K562 (cell line): ENCODE data around the gene EPHA10. TPM values are rescaled to one million over a fixed set of nuclear protein-coding genes. Genes with fewer than 3 reads are reported as not detected.

Source experiments
- ATAC-seq: fragments of 200-7000 bp; cut with Tn5 transposase; 3 replicates; pipeline ENCODE4 v1.9.1; 2020; ENCODE audit warnings: moderate library complexity
- BruUV-seq: library from RNA; stranded (reverse); fragments of 400-500 nt; replicated peaks from 2 replicates; lab custom pipeline; 2021; lab: Mats Ljungman, UMichigan
- CTCF ChIA-PET: fragments of 300-600 bp; formaldehyde crosslinking; extraction: SDS; loops from one replicate; lab custom pipeline; 2021; ENCODE audit warnings: low intra/inter-chr PET ratio; lab: Yijun Ruan, JAX
- POLR2A ChIA-PET: fragments of 300-600, 350-650 bp; sonication (Branson Sonifier 250); formaldehyde crosslinking; extraction: SDS; loops from one replicate; lab custom pipeline; 2021; ENCODE audit warnings: antibody characterized with exemption, inconsistent platforms; lab: Yijun Ruan, JAX
- DNase-seq, 4 experiments: peaks; one replicate each; pipeline versions ENCODE4 v3.0.0 to v3.0.0-alpha.2; 2011 to 2018; ENCODE audit warnings: low spot score in 3 of 4, mixed read lengths in 3 of 4; ENCODE audit errors: extremely low read depth in 1 of 4
- FAIRE-seq: peaks from 2 replicates; lab custom pipeline; 2011; peaks lifted over from hg19 to GRCh38; lab: Jason Lieb, UNC
- H2AFZ ChIP-seq: 2 replicates; pipeline ENCODE4 v1.6.0; 2011; ENCODE audit warnings: low read depth, low read length, control low read depth, inconsistent platforms
- H3K27ac ChIP-seq: fragments of 200-600 bp; 3 replicates; pipeline ENCODE4 v1.8.0; 2011; ENCODE audit warnings: low read depth, mild to moderate bottlenecking, control low read depth, inconsistent platforms, low read length, moderate library complexity, mixed read lengths; ENCODE audit errors: extremely low read depth
- H3K27me3 ChIP-seq, 2 experiments: fragments of 300-600 bp in 1 of 2; 2 replicates in 1 of 2; 3 replicates in 1 of 2; pipeline versions ENCODE4 v1.6.0 to v1.8.0; 2011; ENCODE audit warnings: inconsistent platforms in 2 of 2, low read length in 2 of 2, mild to moderate bottlenecking in 1 of 2, mixed read lengths in 1 of 2, moderate library complexity in 1 of 2; ENCODE audit not compliant: control insufficient read depth in 2 of 2, insufficient read depth in 2 of 2
- H3K36me3 ChIP-seq: fragments of 300-600 bp; 3 replicates; pipeline ENCODE4 v1.8.0; 2011; ENCODE audit warnings: mild to moderate bottlenecking, low read length, inconsistent platforms; ENCODE audit not compliant: control insufficient read depth, insufficient read depth
- H3K4me1 ChIP-seq, 2 experiments: fragments of 200-600 bp in 1 of 2; replicated peaks in 1 of 2; 2 replicates in 1 of 2; 3 replicates in 1 of 2; pipeline versions ENCODE4 v1.5.1 to v1.8.0; 2011; ENCODE audit warnings: inconsistent platforms in 2 of 2, low read length in 2 of 2, mild to moderate bottlenecking in 1 of 2, mixed read lengths in 1 of 2, moderate library complexity in 1 of 2; ENCODE audit not compliant: control insufficient read depth in 2 of 2, insufficient read depth in 2 of 2
- H3K4me2 ChIP-seq: 2 replicates; pipeline ENCODE4 v1.6.1; 2011; ENCODE audit warnings: low read length, control low read depth, inconsistent platforms, mixed read lengths; ENCODE audit not compliant: insufficient read depth
- H3K4me3 ChIP-seq: fragments of 200-600 bp; sonication (generic), shearing (Covaris generic); 2 replicates; pipeline ENCODE4 v1.5.1; 2016; ENCODE audit warnings: control low read depth, inconsistent platforms
- H3K79me2 ChIP-seq: fragments of 200-600 bp; 3 replicates; pipeline ENCODE4 v1.8.0; 2011; ENCODE audit warnings: low read length, inconsistent platforms; ENCODE audit not compliant: control insufficient read depth, insufficient read depth
- H3K9ac ChIP-seq, 2 experiments: 2 replicates each; pipeline versions ENCODE4 v1.6.0 to v1.6.1; 2011; ENCODE audit warnings: low read depth in 2 of 2, low read length in 2 of 2, control low read depth in 1 of 2, inconsistent platforms in 1 of 2, mild to moderate bottlenecking in 1 of 2, mixed read lengths in 1 of 2; ENCODE audit not compliant: insufficient read depth in 1 of 2
- H3K9me1 ChIP-seq: one replicate; pipeline ENCODE4 v1.6.0; 2011; ENCODE audit warnings: inconsistent platforms, mild to moderate bottlenecking, low read length, moderate library complexity; ENCODE audit not compliant: control insufficient read depth, insufficient read depth
- H3K9me3 ChIP-seq: replicated peaks from 2 replicates; pipeline ENCODE4 v1.5.1; 2011; ENCODE audit warnings: low read depth, low read length, inconsistent platforms; ENCODE audit not compliant: control insufficient read depth, insufficient read depth
- H4K20me1 ChIP-seq: replicated peaks from 2 replicates; pipeline ENCODE4 v1.6.1; 2011; ENCODE audit warnings: low read length, inconsistent platforms, mixed read lengths; ENCODE audit not compliant: control insufficient read depth, insufficient read depth
- CBFA2T3 ChIP-seq: fragments of 450-650 bp; IDR thresholded peaks from 2 replicates; pipeline ENCODE4 v1.6.1; 2017
- CBX2 ChIP-seq: fragments of 200-600 bp; sonication (generic); IDR thresholded peaks from one replicate; pipeline ENCODE4 v1.6.1; 2012; ENCODE audit warnings: mild to moderate bottlenecking, low read length, inconsistent platforms; ENCODE audit not compliant: insufficient read depth, poor library complexity, severe bottlenecking
- EGR1 ChIP-seq: fragments of 450-650 bp; conservative IDR thresholded peaks from 2 replicates; pipeline ENCODE4 v1.6.1; 2017; ENCODE audit warnings: mild to moderate bottlenecking
- ESRRA ChIP-seq: fragments of 450-650 bp; IDR thresholded peaks from 2 replicates; pipeline ENCODE4 v1.6.1; 2014; ENCODE audit warnings: low read depth, mild to moderate bottlenecking, moderate library complexity, borderline replicate concordance
- FOXA3 ChIP-seq, 2 experiments: fragments of 450-650 bp in 1 of 2; sonication (generic) in 1 of 2; formaldehyde crosslinking; IDR thresholded peaks in 1 of 2; conservative IDR thresholded peaks in 1 of 2; 2 replicates each; pipeline versions ENCODE4 v1.4.0 to v1.8.0; 2020 to 2022; ENCODE audit warnings: mild to moderate bottlenecking in 2 of 2, missing genetic modification reagents in 1 of 2
- KDM1A ChIP-seq, 2 experiments: fragments of 450-650 bp; IDR thresholded peaks; 2 replicates each; pipeline ENCODE4 v1.6.1; 2016; ENCODE audit warnings: mild to moderate bottlenecking in 2 of 2
- MEF2A ChIP-seq: IDR thresholded peaks from 2 replicates; pipeline ENCODE4 v1.6.1; 2011; ENCODE audit warnings: low read depth, mild to moderate bottlenecking, low read length, moderate library complexity; ENCODE audit not compliant: control insufficient read depth
- NFATC3 ChIP-seq: fragments of 450-650 bp; IDR thresholded peaks from 2 replicates; pipeline ENCODE4 v1.6.1; 2017; ENCODE audit warnings: mild to moderate bottlenecking
- NFE2 ChIP-seq: IDR thresholded peaks from 2 replicates; pipeline ENCODE4 v1.6.1; 2014; ENCODE audit warnings: antibody characterized with exemption, low read depth
- RBM25 ChIP-seq: fragments of 200-400 bp; formaldehyde crosslinking; IDR thresholded peaks from 2 replicates; pipeline ENCODE4 v1.6.1; 2018; ENCODE audit warnings: low read length, low read depth, moderate library complexity; ENCODE audit not compliant: severe bottlenecking
- ZFP36 ChIP-seq: fragments of 150-350 bp; IDR thresholded peaks from 2 replicates; pipeline ENCODE4 v1.6.1; 2018; ENCODE audit warnings: low read length, low read depth; ENCODE audit not compliant: partially characterized antibody
- ZSCAN32 ChIP-seq: fragments of 450-650 bp; formaldehyde crosslinking; IDR thresholded peaks from 2 replicates; pipeline ENCODE4 v1.4.0; 2020; ENCODE audit warnings: mild to moderate bottlenecking, moderate library complexity
- WGBS: fragments of 100-300 bp; shearing (Covaris generic); methylation state at CpG from one replicate; pipeline ENCODE4 v1.1.6; 2016; ENCODE audit warnings: low coverage, mixed read lengths; ENCODE audit not compliant: insufficient coverage; ENCODE audit errors: missing lambda C conversion rate; 5-methylcytosine and 5-hydroxymethylcytosine counted together
- in situ Hi-C: fragments of 300-500 bp; cut with MboI; formaldehyde crosslinking; loops from 4 replicates; pipeline ENCODE4 v1.15.0; 2018; ENCODE audit warnings: inconsistent platforms, mixed read lengths
- intact Hi-C: fragments of 100-400 bp; cut with micrococcal nuclease; formaldehyde crosslinking; loops from 2 replicates; pipeline ENCODE4 v1.14.2; 2022
- polyA plus RNA-seq, 8 experiments: library from polyadenylated mRNA; depleted of rRNA in 4 of 8; stranded (reverse) in 5 of 8; unstranded in 3 of 8; fragments of >200 nt; fragmentation: Nextera tagmentation in 2 of 8; fragmentation: Illumina TruSeq in 1 of 8; extraction: Ambion mirVana in 2 of 8; extraction: Trizol in 1 of 8; gene quantifications; 2 replicates each; pipeline versions ENCODE4 v1.2.1 to v1.2.3, GENCODE V29; 2011 to 2014; ENCODE audit warnings: inconsistent platforms in 1 of 8, missing spikeins in 1 of 8
- total RNA-seq, 7 experiments: library from RNA; depleted of rRNA in 6 of 7; stranded (reverse); fragments of >200 nt in 6 of 7; fragmentation: Illumina TruSeq in 2 of 7; extraction: Trizol in 2 of 7; gene quantifications; 2 replicates each; pipeline versions ENCODE4 v1.2.1 to v1.2.3, GENCODE V29; 2011 to 2021; ENCODE audit warnings: low replicate concordance in 1 of 7
- TF ChIP-seq, protein P1 (sequence below), 3 experiments: fragments of 200-800 bp in 1 of 3; sonication (Bioruptor generic) in 1 of 3; sonication (generic) in 1 of 3; formaldehyde crosslinking in 1 of 3; IDR thresholded peaks; 2 replicates each; pipeline versions ENCODE4 v1.6.1 to v1.8.0; 2016 to 2022; ENCODE audit warnings: mild to moderate bottlenecking in 2 of 3, missing compliant biosample characterization in 2 of 3, missing genetic modification characterization in 2 of 3, missing genetic modification reagents in 1 of 3
- TF ChIP-seq, protein P2 (sequence below): IDR thresholded peaks from 3 replicates; pipeline ENCODE4 v1.6.1; 2011; ENCODE audit warnings: borderline replicate concordance, mild to moderate bottlenecking; ENCODE audit not compliant: insufficient read length, insufficient read depth
- TF ChIP-seq, protein P3 (sequence below): fragments of 250-450 bp; sonication (Bioruptor Pico); IDR thresholded peaks from 2 replicates; pipeline ENCODE4 v1.9.0; 2021; ENCODE audit warnings: mild to moderate bottlenecking, inconsistent platforms
- TF ChIP-seq, protein P4 (sequence below): fragments of 250-450 bp; sonication (Bioruptor Pico); IDR thresholded peaks from 2 replicates; pipeline ENCODE4 v1.4.0; 2020

EPHA10 gene
- total and polyA plus RNA-seq, 9 of the 15 experiments (the other 6 are each of a cell fraction or from before 2014, with no cell fraction given) = 0.03 TPM; not detected in 8

DNA sequence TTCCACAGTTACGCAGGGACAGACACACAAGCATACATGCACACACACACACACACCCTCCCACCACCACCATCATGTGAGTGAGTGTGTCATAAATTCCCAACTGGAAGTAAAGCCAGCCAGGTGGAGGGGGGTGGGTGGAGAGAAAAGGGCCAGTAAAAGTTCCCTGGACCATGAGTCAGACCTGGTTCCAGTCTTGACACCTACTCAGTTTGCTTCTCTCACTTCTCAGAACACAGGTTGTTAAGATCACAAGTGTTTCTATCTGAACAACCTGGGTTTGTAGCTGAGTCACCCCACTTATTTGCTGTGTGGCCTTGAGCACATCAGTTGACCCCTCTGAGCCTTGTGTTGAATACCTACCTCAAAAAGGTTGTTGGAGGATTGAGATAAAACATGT lies 9.6 kb downstream of the EPHA10 start:
- Histone ChIP-seq H3K27ac (no peak overlapping the region), H3K4me2 (no peak overlapping the region), H3K36me3 (no peaks in the 10 kb centered on the region), H3K79me2 (no peaks in the 10 kb centered on the region), H3K4me1 (peaks cover under 1 to 12% of the 10 kb centered on the region in 2 experiments; a peak in 3 of 5 replicates), H4K20me1 (peaks cover 5% of the 10 kb centered on the region; the same call in 1 of the 2 replicates), H3K27me3 (peaks cover 19 to 33% of the 10 kb centered on the region in 2 experiments), H3K9ac (no peak overlapping the region), H3K9me1 (no peaks in the 10 kb centered on the region), H3K4me3 (no peak overlapping the region), H3K9me3 (no peaks in the 10 kb centered on the region), H2AFZ (no peak overlapping the region)
- BruUV-seq = no TSS peak
- intact Hi-C loops = no loop called here
- WGBS = 0% methylated on average over 1 of the region's 1 CpG
- POLR2A ChIA-PET = interaction anchor here (0.6 to 0.9 kb wide), 3 partner anchors 11 to 65 kb away, joined by 3 to 4 read pairs (median 3); a partner anchor contains a TSS
- ATAC-seq (no peak), FAIRE-seq (peak; percentile 72), DNase-seq (no peak)
- CTCF ChIA-PET = no interaction called here
- in situ Hi-C loops = no loop called here
- TF ChIP-seq, protein P1, sequence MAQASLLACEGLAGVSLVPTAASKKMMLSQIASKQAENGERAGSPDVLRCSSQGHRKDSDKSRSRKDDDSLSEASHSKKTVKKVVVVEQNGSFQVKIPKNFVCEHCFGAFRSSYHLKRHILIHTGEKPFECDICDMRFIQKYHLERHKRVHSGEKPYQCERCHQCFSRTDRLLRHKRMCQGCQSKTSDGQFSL (CRISPR knock-in tag; IDR thresholded peaks at IDR 0.05) = no peak
- TF ChIP-seq, protein P1 (tag; IDR thresholded peaks at IDR 0.05) = no peak
- TF ChIP-seq, protein P2, sequence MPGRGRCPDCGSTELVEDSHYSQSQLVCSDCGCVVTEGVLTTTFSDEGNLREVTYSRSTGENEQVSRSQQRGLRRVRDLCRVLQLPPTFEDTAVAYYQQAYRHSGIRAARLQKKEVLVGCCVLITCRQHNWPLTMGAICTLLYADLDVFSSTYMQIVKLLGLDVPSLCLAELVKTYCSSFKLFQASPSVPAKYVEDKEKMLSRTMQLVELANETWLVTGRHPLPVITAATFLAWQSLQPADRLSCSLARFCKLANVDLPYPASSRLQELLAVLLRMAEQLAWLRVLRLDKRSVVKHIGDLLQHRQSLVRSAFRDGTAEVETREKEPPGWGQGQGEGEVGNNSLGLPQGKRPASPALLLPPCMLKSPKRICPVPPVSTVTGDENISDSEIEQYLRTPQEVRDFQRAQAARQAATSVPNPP = no peak
- TF ChIP-seq KDM1A (IDR thresholded peaks at IDR 0.05) = 0 out of 4 replicates have a peak, but pooled peaks of 1 of the 2 experiments have one; percentile 11
- TF ChIP-seq EGR1 = 0 out of 2 replicates have a peak, but pooled peaks have one; percentile 14
- peak; percentile 75 for TF ChIP-seq ZFP36
- TF ChIP-seq, protein P3, sequence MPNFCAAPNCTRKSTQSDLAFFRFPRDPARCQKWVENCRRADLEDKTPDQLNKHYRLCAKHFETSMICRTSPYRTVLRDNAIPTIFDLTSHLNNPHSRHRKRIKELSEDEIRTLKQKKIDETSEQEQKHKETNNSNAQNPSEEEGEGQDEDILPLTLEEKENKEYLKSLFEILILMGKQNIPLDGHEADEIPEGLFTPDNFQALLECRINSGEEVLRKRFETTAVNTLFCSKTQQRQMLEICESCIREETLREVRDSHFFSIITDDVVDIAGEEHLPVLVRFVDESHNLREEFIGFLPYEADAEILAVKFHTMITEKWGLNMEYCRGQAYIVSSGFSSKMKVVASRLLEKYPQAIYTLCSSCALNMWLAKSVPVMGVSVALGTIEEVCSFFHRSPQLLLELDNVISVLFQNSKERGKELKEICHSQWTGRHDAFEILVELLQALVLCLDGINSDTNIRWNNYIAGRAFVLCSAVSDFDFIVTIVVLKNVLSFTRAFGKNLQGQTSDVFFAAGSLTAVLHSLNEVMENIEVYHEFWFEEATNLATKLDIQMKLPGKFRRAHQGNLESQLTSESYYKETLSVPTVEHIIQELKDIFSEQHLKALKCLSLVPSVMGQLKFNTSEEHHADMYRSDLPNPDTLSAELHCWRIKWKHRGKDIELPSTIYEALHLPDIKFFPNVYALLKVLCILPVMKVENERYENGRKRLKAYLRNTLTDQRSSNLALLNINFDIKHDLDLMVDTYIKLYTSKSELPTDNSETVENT = no peak
- peak; percentile 41; the same call in 1 of the 2 replicates for TF ChIP-seq NFE2
- TF ChIP-seq ESRRA = no peak
- TF ChIP-seq FOXA3 (CRISPR knock-in tag; conservative IDR thresholded peaks at IDR 0.05 in 1 of 2, IDR thresholded peaks at IDR 0.05 in 1 of 2) = no peak
- no peak for TF ChIP-seq ZSCAN32
- TF ChIP-seq, protein P4, sequence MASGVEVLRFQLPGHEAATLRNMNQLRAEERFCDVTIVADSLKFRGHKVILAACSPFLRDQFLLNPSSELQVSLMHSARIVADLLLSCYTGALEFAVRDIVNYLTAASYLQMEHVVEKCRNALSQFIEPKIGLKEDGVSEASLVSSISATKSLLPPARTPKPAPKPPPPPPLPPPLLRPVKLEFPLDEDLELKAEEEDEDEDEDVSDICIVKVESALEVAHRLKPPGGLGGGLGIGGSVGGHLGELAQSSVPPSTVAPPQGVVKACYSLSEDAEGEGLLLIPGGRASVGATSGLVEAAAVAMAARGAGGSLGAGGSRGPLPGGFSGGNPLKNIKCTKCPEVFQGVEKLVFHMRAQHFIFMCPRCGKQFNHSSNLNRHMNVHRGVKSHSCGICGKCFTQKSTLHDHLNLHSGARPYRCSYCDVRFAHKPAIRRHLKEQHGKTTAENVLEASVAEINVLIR = no peak
- TF ChIP-seq CBX2 = no peak
- TF ChIP-seq NFATC3 = no peak
- peak; percentile 11 for TF ChIP-seq RBM25
- peak; percentile 29; the same call in 1 of the 2 replicates for TF ChIP-seq CBFA2T3
- TF ChIP-seq MEF2A = no peak
